ENCODE data around the gene TMEM255B. TPM values are rescaled to one million over a fixed set of nuclear protein-coding genes. Genes with fewer than 3 reads are reported as not detected.

The TMEM255B gene
- total RNA-seq, 1 experiment from 2014 or later: 0.86 TPM

DNA sequence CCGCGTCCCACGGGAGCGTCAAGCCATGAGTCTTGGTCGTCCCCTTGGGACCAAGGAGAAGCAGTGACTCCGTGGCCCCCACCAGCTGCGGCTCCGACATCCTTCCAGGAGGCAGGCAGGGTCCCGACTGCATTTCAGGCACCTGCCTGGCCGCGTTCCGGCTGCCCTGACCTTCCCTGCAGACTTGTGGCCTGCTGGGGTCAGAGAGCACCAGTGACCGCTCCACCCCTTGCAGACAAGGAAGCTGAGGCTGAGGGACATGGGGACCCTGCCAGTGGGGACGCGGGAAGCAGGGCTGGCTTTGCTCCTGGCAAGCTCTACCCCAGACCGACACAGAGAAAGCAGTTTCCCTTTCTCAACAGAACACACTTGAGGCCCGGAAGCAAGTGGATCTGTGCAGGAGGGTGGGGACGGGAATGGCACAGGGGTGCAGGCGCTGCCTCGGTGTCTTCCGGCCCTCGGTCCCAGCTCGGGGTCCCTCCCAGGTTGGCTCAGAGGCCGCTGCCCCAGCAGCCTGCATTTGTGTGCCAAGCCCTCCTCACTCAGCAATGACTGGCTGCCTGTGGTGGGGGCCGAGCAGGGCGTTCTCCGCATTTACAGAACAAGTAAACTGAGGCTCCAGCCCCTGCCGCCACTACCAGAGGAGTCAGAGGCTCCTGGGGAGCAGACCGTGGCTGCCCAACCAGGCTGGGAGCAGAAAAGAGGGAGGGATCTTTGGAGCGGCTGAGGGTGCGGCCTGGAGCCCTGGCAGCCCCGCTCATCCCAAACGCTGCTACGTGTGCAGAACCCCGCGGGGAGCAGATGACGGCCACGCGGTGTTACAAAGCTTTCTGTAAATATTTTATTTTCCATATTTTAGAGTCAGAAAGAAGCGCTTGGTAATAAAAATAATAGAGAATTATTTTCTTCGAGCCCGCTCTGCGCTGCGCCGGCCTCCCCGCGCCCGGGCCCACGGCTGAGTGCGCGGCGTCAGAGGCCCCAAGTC lies 61.0 kb downstream of the TMEM255B start:
- H3K4me3 ChIP-seq (ENCODE audit: low read length): no peak overlapping the region
- DNase-seq: no peak
- no peaks in the 10 kb centered on the region for H3K27me3 ChIP-seq (ENCODE audit: low read length)
- peaks cover 80% of the 10 kb centered on the region for H3K79me2 ChIP-seq (ENCODE audit: low read length)
- no peak overlapping the region for H3K9ac ChIP-seq (ENCODE audit: low read length)
- no peak overlapping the region for H3K27ac ChIP-seq (ENCODE audit: low read length)
- peaks cover 9% of the 10 kb centered on the region for H3K4me1 ChIP-seq (ENCODE audit: low read length)
- no peak overlapping the region for H2AFZ ChIP-seq (ENCODE audit: low read length)
- peaks cover 70% of the 10 kb centered on the region for H4K20me1 ChIP-seq (ENCODE audit: insufficient read depth, low read depth, low read length)
- no peak overlapping the region for H3K4me2 ChIP-seq (ENCODE audit: low read depth, low read length, poor library complexity, severe bottlenecking)
- H3K36me3 ChIP-seq (ENCODE audit: insufficient read depth, low read length): peaks cover 15% of the 10 kb centered on the region
- H3K9me3 ChIP-seq (ENCODE audit: low read length): no peaks in the 10 kb centered on the region; the same call in 1 of the 2 replicates
- H3K9me2 ChIP-seq (replicated peaks; ENCODE audit: insufficient read depth, low read length): no peaks in the 10 kb centered on the region

DNA sequence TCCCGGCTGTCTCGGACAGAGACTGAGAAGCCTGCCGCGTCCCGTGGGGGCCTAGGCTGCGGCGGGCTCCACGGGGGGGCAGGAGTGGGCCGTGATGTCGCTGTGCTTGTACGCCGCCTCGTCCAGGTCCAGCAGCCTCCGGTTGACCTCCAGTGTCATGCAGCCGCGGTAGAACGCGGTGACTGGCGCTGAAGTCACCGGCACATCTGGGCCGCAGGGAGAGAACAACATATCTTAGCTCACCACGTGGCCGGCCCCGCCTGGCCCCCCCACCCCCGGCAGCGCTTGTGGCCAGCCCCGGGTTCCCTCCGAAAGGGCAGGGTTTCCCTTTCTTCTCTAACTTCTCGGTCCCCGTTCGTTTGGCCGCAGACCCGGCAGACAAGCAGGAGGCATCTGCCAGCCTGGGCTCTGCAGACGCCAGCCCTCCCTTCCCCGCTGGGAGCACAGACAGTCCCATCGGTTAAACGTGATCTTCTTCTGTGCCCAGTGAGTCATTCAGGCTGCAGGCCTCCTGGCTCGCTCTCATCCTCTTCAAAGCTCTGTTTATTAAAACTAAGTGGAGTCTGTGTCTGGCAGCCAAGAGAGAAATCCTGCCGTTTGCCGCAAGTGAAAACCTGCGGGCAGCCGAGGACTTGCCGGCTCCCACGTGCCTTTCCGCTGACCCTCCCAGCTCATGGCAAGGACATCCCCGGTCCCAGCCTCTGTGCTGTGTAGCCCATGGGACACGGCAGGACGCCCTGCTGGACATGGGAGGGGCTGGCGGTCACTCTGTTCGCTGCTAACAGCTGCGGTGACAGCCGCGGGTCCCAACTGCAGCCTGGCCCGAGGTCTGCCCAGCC lies 62.0 kb downstream of the TMEM255B start:
- Histone ChIP-seq H3K9ac (ENCODE audit: low read length) (no peak overlapping the region), H3K4me3 (ENCODE audit: low read length) (no peak overlapping the region), H3K79me2 (ENCODE audit: low read length) (peaks cover 80% of the 10 kb centered on the region), H3K9me3 (ENCODE audit: low read length) (no peaks in the 10 kb centered on the region), H3K4me1 (ENCODE audit: low read length) (peaks cover 9% of the 10 kb centered on the region), H3K4me2 (ENCODE audit: low read depth, low read length, poor library complexity, severe bottlenecking) (no peak overlapping the region), H4K20me1 (ENCODE audit: insufficient read depth, low read depth, low read length) (peaks cover 70% of the 10 kb centered on the region), H2AFZ (ENCODE audit: low read length) (no peak overlapping the region), H3K27me3 (ENCODE audit: low read length) (no peaks in the 10 kb centered on the region), H3K9me2 (replicated peaks; ENCODE audit: insufficient read depth, low read length) (no peaks in the 10 kb centered on the region), H3K36me3 (ENCODE audit: insufficient read depth, low read length) (peaks cover 15% of the 10 kb centered on the region), H3K27ac (ENCODE audit: low read length) (no peak overlapping the region)
- no peak for DNase-seq

DNA sequence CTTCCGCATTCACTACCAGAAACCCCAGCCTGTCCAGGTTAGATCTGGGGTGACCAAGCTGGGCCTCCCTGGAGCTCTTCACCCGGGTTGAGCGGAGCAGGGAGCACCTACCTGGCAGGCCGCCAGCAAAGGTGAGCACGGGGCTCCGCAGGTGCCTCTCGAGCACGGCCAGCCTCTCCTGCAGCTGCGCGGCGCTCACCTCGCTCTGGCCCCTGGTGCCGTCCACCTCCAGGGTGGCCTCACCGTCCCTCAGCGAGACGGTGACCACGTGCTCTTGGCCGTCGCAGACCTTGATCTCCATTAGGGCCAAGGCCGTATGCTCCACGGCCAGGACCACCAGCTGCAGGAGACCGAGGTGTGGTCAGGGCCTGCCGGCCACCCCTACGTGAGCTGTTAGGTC lies 62.8 kb downstream of the TMEM255B start:
- no peak overlapping the region for H3K4me2 ChIP-seq (ENCODE audit: low read depth, low read length, poor library complexity, severe bottlenecking)
- DNase-seq: no peak
- H3K4me1 ChIP-seq (ENCODE audit: low read length): peaks cover 3% of the 10 kb centered on the region
- H3K9me3 ChIP-seq (ENCODE audit: low read length): no peaks in the 10 kb centered on the region
- no peak overlapping the region for H3K4me3 ChIP-seq (ENCODE audit: low read length)
- peaks cover 15% of the 10 kb centered on the region for H3K36me3 ChIP-seq (ENCODE audit: insufficient read depth, low read length)
- peaks cover 62% of the 10 kb centered on the region for H4K20me1 ChIP-seq (ENCODE audit: insufficient read depth, low read depth, low read length)
- H3K27me3 ChIP-seq (ENCODE audit: low read length): no peaks in the 10 kb centered on the region
- H3K27ac ChIP-seq (ENCODE audit: low read length): no peak overlapping the region
- peaks cover 72% of the 10 kb centered on the region for H3K79me2 ChIP-seq (ENCODE audit: low read length)
- no peaks in the 10 kb centered on the region for H3K9me2 ChIP-seq (replicated peaks; ENCODE audit: insufficient read depth, low read length)
- H3K9ac ChIP-seq (ENCODE audit: low read length): no peak overlapping the region
- H2AFZ ChIP-seq (ENCODE audit: low read length): no peak overlapping the region

DNA sequence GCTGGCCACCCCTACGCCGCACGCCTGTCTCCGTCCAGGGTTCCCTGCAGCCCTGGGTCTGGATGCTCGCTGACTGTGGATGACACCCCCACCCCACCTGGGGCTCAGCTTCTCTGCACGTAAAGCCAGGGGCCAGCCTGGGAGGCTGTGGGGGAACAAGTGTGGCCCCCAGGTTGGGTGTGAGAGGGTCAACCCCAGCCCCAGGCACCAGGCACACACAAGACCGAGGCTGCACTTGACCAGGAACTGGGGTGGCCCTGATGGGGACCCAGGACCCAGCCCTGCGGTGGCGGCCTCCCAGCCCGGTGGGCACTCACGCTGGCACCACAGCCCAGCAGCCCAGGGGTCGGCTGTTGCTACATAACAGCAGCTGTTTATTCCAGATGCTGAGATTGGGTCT lies 63.2 kb downstream of the TMEM255B start:
- no peak for DNase-seq
- H3K4me2 ChIP-seq (ENCODE audit: low read depth, low read length, poor library complexity, severe bottlenecking): no peak overlapping the region
- no peaks in the 10 kb centered on the region for H3K9me2 ChIP-seq (replicated peaks; ENCODE audit: insufficient read depth, low read length)
- no peak overlapping the region for H3K27ac ChIP-seq (ENCODE audit: low read length)
- H3K4me1 ChIP-seq (ENCODE audit: low read length): peaks cover 2% of the 10 kb centered on the region; the same call in 1 of the 2 replicates
- H3K9ac ChIP-seq (ENCODE audit: low read length): no peak overlapping the region
- H3K4me3 ChIP-seq (ENCODE audit: low read length): no peak overlapping the region
- no peak overlapping the region for H2AFZ ChIP-seq (ENCODE audit: low read length)
- no peaks in the 10 kb centered on the region for H3K9me3 ChIP-seq (ENCODE audit: low read length)
- H3K36me3 ChIP-seq (ENCODE audit: insufficient read depth, low read length): peaks cover 19% of the 10 kb centered on the region
- no peaks in the 10 kb centered on the region for H3K27me3 ChIP-seq (ENCODE audit: low read length)
- H4K20me1 ChIP-seq (ENCODE audit: insufficient read depth, low read depth, low read length): peaks cover 62% of the 10 kb centered on the region
- H3K79me2 ChIP-seq (ENCODE audit: low read length): peaks cover 69% of the 10 kb centered on the region

DNA sequence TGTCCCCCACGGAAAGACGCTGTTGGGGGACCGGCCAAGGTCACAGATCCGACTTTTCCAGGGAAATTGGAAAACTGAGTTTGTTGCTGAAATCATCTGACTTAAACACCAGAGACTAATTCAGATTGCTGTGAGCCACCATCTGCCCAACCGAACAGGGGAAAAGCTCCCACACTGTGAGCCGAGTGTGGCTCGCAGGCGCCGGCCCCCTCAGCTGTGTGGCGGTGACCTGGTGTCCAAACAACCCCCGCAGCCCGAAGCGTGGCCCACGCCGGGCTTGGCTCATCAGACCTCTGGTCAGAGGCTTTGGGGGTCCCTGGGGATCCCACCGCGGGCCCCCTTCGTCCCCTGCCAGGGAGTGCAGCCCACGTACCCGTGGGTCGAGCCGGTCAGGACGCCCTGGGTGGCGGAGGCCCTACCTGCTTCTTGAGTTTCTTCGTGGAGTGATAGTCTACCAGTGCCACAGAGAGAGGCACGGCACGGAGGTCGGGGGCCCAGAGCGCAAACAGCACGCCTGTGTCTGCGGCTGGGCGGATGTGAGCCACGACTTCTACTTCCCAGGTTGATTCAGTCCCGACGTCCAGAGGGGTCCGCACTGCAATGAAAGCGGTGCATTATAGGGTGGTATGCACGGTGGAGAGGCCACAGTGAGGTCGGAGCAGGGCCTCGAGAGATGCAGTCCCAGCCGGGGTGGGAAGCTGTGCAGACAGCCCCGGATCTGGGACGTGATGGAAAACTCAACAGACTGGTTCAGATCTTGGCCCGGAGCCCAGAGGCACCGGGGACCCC lies 64.1 kb downstream of the TMEM255B start:
- Histone ChIP-seq H3K9me3 (ENCODE audit: low read length) (no peaks in the 10 kb centered on the region), H2AFZ (ENCODE audit: low read length) (no peak overlapping the region), H3K9ac (ENCODE audit: low read length) (no peak overlapping the region), H4K20me1 (ENCODE audit: insufficient read depth, low read depth, low read length) (peaks cover 57% of the 10 kb centered on the region), H3K27ac (ENCODE audit: low read length) (no peak overlapping the region), H3K4me1 (ENCODE audit: low read length) (no peaks in the 10 kb centered on the region), H3K4me2 (ENCODE audit: low read depth, low read length, poor library complexity, severe bottlenecking) (no peak overlapping the region), H3K4me3 (ENCODE audit: low read length) (no peak overlapping the region), H3K9me2 (replicated peaks; ENCODE audit: insufficient read depth, low read length) (no peaks in the 10 kb centered on the region), H3K79me2 (ENCODE audit: low read length) (peaks cover 60% of the 10 kb centered on the region), H3K27me3 (ENCODE audit: low read length) (no peaks in the 10 kb centered on the region), H3K36me3 (ENCODE audit: insufficient read depth, low read length) (peaks cover 12% of the 10 kb centered on the region)
- DNase-seq: no peak

DNA sequence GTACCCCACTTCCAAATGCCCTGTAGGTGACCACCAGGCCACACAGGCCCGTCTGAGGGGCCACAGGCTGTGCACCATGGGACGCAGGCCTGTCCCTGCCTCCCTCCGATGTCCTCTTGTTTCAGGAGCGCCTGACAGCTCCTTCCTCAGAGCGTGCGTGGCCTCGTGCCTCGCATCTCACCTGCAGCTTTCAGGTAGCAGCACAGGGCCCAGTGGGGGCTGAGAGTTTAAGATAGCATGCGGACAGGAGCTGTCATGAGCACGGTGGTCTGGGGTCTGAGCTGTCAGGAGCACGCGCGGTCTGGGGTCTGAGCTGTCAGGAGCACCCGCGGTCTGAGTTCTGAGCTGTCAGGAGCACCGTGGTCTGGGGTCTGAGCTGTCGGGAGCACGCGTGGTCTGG lies 64.7 kb downstream of the TMEM255B start:
- H3K9me2 ChIP-seq (replicated peaks; ENCODE audit: insufficient read depth, low read length): no peaks in the 10 kb centered on the region
- peaks cover 54% of the 10 kb centered on the region for H3K79me2 ChIP-seq (ENCODE audit: low read length)
- H3K4me3 ChIP-seq (ENCODE audit: low read length): no peak overlapping the region
- H3K9ac ChIP-seq (ENCODE audit: low read length): no peak overlapping the region
- H4K20me1 ChIP-seq (ENCODE audit: insufficient read depth, low read depth, low read length): peaks cover 50% of the 10 kb centered on the region
- no peak overlapping the region for H2AFZ ChIP-seq (ENCODE audit: low read length)
- H3K27me3 ChIP-seq (ENCODE audit: low read length): no peaks in the 10 kb centered on the region
- DNase-seq: no peak
- no peaks in the 10 kb centered on the region for H3K4me1 ChIP-seq (ENCODE audit: low read length)
- no peaks in the 10 kb centered on the region for H3K9me3 ChIP-seq (ENCODE audit: low read length)
- no peak overlapping the region for H3K27ac ChIP-seq (ENCODE audit: low read length)
- no peak overlapping the region for H3K4me2 ChIP-seq (ENCODE audit: low read depth, low read length, poor library complexity, severe bottlenecking)
- peaks cover 9% of the 10 kb centered on the region; the same call in 1 of the 2 replicates for H3K36me3 ChIP-seq (ENCODE audit: insufficient read depth, low read length)

DNA sequence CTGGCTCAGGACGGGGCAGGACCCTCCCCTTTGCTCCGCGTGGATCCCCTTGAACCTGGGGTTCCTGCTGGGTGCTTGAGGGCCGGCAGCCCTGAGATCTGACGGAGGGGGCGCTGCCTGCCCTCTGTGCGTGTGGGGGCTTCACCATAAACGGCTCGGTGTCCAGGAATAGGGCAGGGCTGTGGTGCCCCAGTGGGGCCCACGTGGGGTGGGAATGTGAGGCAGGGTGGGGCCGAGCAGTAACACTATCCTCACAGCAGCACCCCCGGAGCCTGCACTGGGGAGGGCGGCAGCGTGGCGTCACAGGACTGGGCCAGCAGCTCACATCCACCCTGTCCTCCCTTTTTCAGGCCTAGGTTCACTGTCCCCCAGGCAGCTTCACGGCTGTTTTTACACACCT lies 66.8 kb downstream of the TMEM255B start:
- Histone ChIP-seq H3K79me2 (ENCODE audit: low read length) (peaks cover 34% of the 10 kb centered on the region), H4K20me1 (ENCODE audit: insufficient read depth, low read depth, low read length) (peaks cover 40% of the 10 kb centered on the region), H2AFZ (ENCODE audit: low read length) (no peak overlapping the region), H3K9me3 (ENCODE audit: low read length) (no peaks in the 10 kb centered on the region), H3K4me1 (ENCODE audit: low read length) (no peaks in the 10 kb centered on the region), H3K9me2 (replicated peaks; ENCODE audit: insufficient read depth, low read length) (no peaks in the 10 kb centered on the region), H3K4me2 (ENCODE audit: low read depth, low read length, poor library complexity, severe bottlenecking) (no peak overlapping the region), H3K9ac (ENCODE audit: low read length) (no peak overlapping the region), H3K36me3 (ENCODE audit: insufficient read depth, low read length) (peaks cover 9% of the 10 kb centered on the region; the same call in 1 of the 2 replicates), H3K4me3 (ENCODE audit: low read length) (no peak overlapping the region), H3K27me3 (ENCODE audit: low read length) (no peaks in the 10 kb centered on the region), H3K27ac (ENCODE audit: low read length) (no peak overlapping the region)
- DNase-seq: no peak

All from Karpas-422 (cell line).